HG02623 (cell line): ENCODE data around the gene RMND5A.
"Not testable (repeated sequence)": the region's sequence is repeated elsewhere in the genome, so short reads cannot be mapped to it uniquely, and the experiment has no call there.

Source experiments
- ATAC-seq: cut with Tn5 transposase; IDR thresholded peaks from one replicate; pipeline ENCODE4 v1.9.1; 2021; ENCODE audit warnings: moderate library complexity; ENCODE audit not compliant: unreplicated experiment

The RMND5A gene

GRCh38 chr2:86719637-86720539, at the start of gene RMND5A:
TSS of gene RMND5A (plus strand) at chr2:86720291. CDS start at chr2:86720668, 377 bp downstream.
- ATAC-seq = peak; percentile 88

- ATAC-seq = no peak
These were observed 48.6 kb upstream of the RMND5A start for GRCh38 chr2:86671337-86671981.

GRCh38 chr2:86672027-86672545, 48.0 kb upstream of the RMND5A start:
- no peak for ATAC-seq

GRCh38 chr2:86673011-86673410, 47.1 kb upstream of the RMND5A start:
- no peak for ATAC-seq

- ATAC-seq = no peak
These were observed 46.0 kb upstream of the RMND5A start for GRCh38 chr2:86673986-86674670.

- ATAC-seq = no peak
These were observed 45.0 kb upstream of the RMND5A start for GRCh38 chr2:86675104-86675503.

GRCh38 chr2:86675511-86676015, 44.5 kb upstream of the RMND5A start:
- no peak for ATAC-seq

- ATAC-seq = no peak
These were observed 42.3 kb upstream of the RMND5A start for GRCh38 chr2:86677816-86678215.

- ATAC-seq = no peak
These were observed 41.1 kb upstream of the RMND5A start for GRCh38 chr2:86679036-86679435.

GRCh38 chr2:86685351-86685750, 34.7 kb upstream of the RMND5A start:
- ATAC-seq = no peak

GRCh38 chr2:86686460-86686859, 33.6 kb upstream of the RMND5A start:
- ATAC-seq = no peak

GRCh38 chr2:86686905-86687304, 33.2 kb upstream of the RMND5A start:
- ATAC-seq = no peak

- no peak for ATAC-seq
These were observed 24.9 kb upstream of the RMND5A start for GRCh38 chr2:86695053-86695691.

- ATAC-seq = no peak
These were observed 22.5 kb upstream of the RMND5A start for GRCh38 chr2:86697551-86698104.

- ATAC-seq = no peak
These were observed 19.4 kb upstream of the RMND5A start for GRCh38 chr2:86700690-86701089.

GRCh38 chr2:86703704-86704361, 16.3 kb upstream of the RMND5A start:
- no peak for ATAC-seq

GRCh38 chr2:86704459-86704971, 15.6 kb upstream of the RMND5A start:
- ATAC-seq = no peak

GRCh38 chr2:86706220-86706619, 13.9 kb upstream of the RMND5A start:
- ATAC-seq = no peak

GRCh38 chr2:86706935-86707334, 13.2 kb upstream of the RMND5A start:
- no peak for ATAC-seq

GRCh38 chr2:86708126-86708525, 12.0 kb upstream of the RMND5A start:
- not testable (repeated sequence) for ATAC-seq
